IgD-negative memory B cell (primary cell): Measurements from ENCODE around the gene COX15. TPM values are rescaled to one million over a fixed set of nuclear protein-coding genes. Genes with fewer than 3 reads are reported as not detected.

Experiments
- H3K27ac Mint-ChIP-seq, 3 donors: one replicate each; pipeline ENCODE4 v1.8.0; 2020 to 2022; ENCODE audit warnings: mild to moderate bottlenecking in 3 of 3, mixed read lengths in 3 of 3, moderate library complexity in 1 of 3
- H3K27me3 Mint-ChIP-seq: one replicate; pipeline ENCODE4 v1.8.0; 2021; ENCODE audit warnings: mixed read lengths
- H3K36me3 Mint-ChIP-seq: one replicate; pipeline ENCODE4 v1.8.0; 2020; ENCODE audit warnings: mild to moderate bottlenecking, mixed read lengths
- H3K4me1 Mint-ChIP-seq, 3 donors: one replicate each; pipeline ENCODE4 v1.8.0; 2020 to 2022; ENCODE audit warnings: mixed read lengths in 3 of 3, mild to moderate bottlenecking in 1 of 3
- H3K4me3 Mint-ChIP-seq, 4 donors: one replicate each; pipeline ENCODE4 v1.8.0; 2020 to 2022; ENCODE audit warnings: mild to moderate bottlenecking in 4 of 4, mixed read lengths in 4 of 4, moderate library complexity in 3 of 4
- H3K9me3 Mint-ChIP-seq, 3 donors: one replicate each; pipeline ENCODE4 v1.8.0; 2020 to 2021; ENCODE audit warnings: mixed read lengths in 3 of 3, mild to moderate bottlenecking in 1 of 3
- polyA plus RNA-seq: library from polyadenylated mRNA; unstranded; fragments of 300-500 nt; fragmentation: Illumina TruSeq; gene quantifications from one replicate; pipeline ENCODE4 v1.2.3, GENCODE V29; 2021

COX15 gene
- 41.7 TPM for polyA plus RNA-seq

GRCh38 chr10:99732033-99732842, at the start of gene COX15, which contains the start of gene CUTC:
COX15 (minus strand) TSS chr10:99732127; CDS start chr10:99732049, 78 bp downstream.
CUTC (plus strand) TSS chr10:99732234; CDS start chr10:99732349, 115 bp downstream.
- H3K36me3 Mint-ChIP-seq: peaks cover 5% of the 10 kb centered on the region
- peaks cover 12 to 28% (median 28%) of the 10 kb centered on the region in 3 donors for H3K4me1 Mint-ChIP-seq
- no peaks in the 10 kb centered on the region for H3K9me3 Mint-ChIP-seq
- no peaks in the 10 kb centered on the region for H3K27me3 Mint-ChIP-seq
- peak within 1 kb of the TSS; percentile 99 to 100 (median 100) for H3K4me3 Mint-ChIP-seq
- peak within 1 kb of the TSS; percentile 97 to 99 (median 97) for H3K27ac Mint-ChIP-seq

GRCh38 chr10:99779335-99779734, 47.4 kb upstream of the COX15 start:
- no peak overlapping the region for H3K27ac Mint-ChIP-seq
- no peak overlapping the region for H3K4me3 Mint-ChIP-seq
- H3K4me1 Mint-ChIP-seq: peaks cover 19 to 25% (median 22%) of the 10 kb centered on the region in 3 donors
- H3K27me3 Mint-ChIP-seq: peaks cover 2% of the 10 kb centered on the region
- H3K36me3 Mint-ChIP-seq: peaks cover 2% of the 10 kb centered on the region
- peaks cover 0 to 3% (median 0%) of the 10 kb centered on the region in 3 donors for H3K9me3 Mint-ChIP-seq

- H3K4me1 Mint-ChIP-seq: peaks cover 19 to 25% (median 22%) of the 10 kb centered on the region in 3 donors
- H3K36me3 Mint-ChIP-seq: peaks cover 2% of the 10 kb centered on the region
- H3K9me3 Mint-ChIP-seq: peaks cover 0 to 3% (median 0%) of the 10 kb centered on the region in 3 donors
- H3K27me3 Mint-ChIP-seq: peaks cover 2% of the 10 kb centered on the region
- peak overlapping the region in 2 of 3 donors; percentile 76 to 80 for H3K27ac Mint-ChIP-seq
- H3K4me3 Mint-ChIP-seq: peak overlapping the region; percentile 11 to 88 (median 45)
Observed at GRCh38 chr10:99777918-99778714, 46.2 kb upstream of the COX15 start.

- H3K4me3 Mint-ChIP-seq: peak overlapping the region in 1 of 4 donors; percentile 2
- peaks cover 2% of the 10 kb centered on the region for H3K36me3 Mint-ChIP-seq
- H3K27me3 Mint-ChIP-seq: peaks cover 2% of the 10 kb centered on the region
- H3K27ac Mint-ChIP-seq: no peak overlapping the region
- peaks cover 0 to 3% (median 0%) of the 10 kb centered on the region in 3 donors for H3K9me3 Mint-ChIP-seq
- H3K4me1 Mint-ChIP-seq: peaks cover 19 to 25% (median 22%) of the 10 kb centered on the region in 3 donors
Observed at GRCh38 chr10:99775850-99776249, 43.9 kb upstream of the COX15 start.

- no peak overlapping the region for H3K4me3 Mint-ChIP-seq
- peaks cover 1% of the 10 kb centered on the region for H3K36me3 Mint-ChIP-seq
- no peaks in the 10 kb centered on the region for H3K27me3 Mint-ChIP-seq
- peaks cover 0 to 3% (median 0%) of the 10 kb centered on the region in 3 donors for H3K4me1 Mint-ChIP-seq
- H3K27ac Mint-ChIP-seq: no peak overlapping the region
- H3K9me3 Mint-ChIP-seq: peaks cover 0 to 2% (median 1%) of the 10 kb centered on the region in 3 donors
Observed at GRCh38 chr10:99770408-99771045, 38.6 kb upstream of the COX15 start.

- H3K4me1 Mint-ChIP-seq: peaks cover 0 to 3% (median 0%) of the 10 kb centered on the region in 3 donors
Observed at GRCh38 chr10:99769706-99770105, 37.8 kb upstream of the COX15 start.

GRCh38 chr10:99768556-99768955, 36.6 kb upstream of the COX15 start:
- H3K4me3 Mint-ChIP-seq: no peak overlapping the region
- H3K9me3 Mint-ChIP-seq: peaks cover 0 to 5% (median 1%) of the 10 kb centered on the region in 3 donors
- H3K27me3 Mint-ChIP-seq: no peaks in the 10 kb centered on the region
- H3K27ac Mint-ChIP-seq: no peak overlapping the region
- peaks cover 0 to 3% (median 0%) of the 10 kb centered on the region in 3 donors for H3K4me1 Mint-ChIP-seq
- peaks cover 1% of the 10 kb centered on the region for H3K36me3 Mint-ChIP-seq

More at GRCh38 chr10:99769706-99770105, 37.8 kb upstream of the COX15 start:
- Mint-ChIP-seq H3K4me3 (no peak overlapping the region), H3K9me3 (peaks cover 0 to 2% (median 1%) of the 10 kb centered on the region in 3 donors), H3K27me3 (no peaks in the 10 kb centered on the region), H3K27ac (no peak overlapping the region), H3K36me3 (peaks cover 1% of the 10 kb centered on the region)

- Mint-ChIP-seq H3K9me3 (peaks cover 2 to 6% (median 2%) of the 10 kb centered on the region in 3 donors), H3K36me3 (peaks cover 3% of the 10 kb centered on the region), H3K4me1 (peaks cover 0 to 3% (median 0%) of the 10 kb centered on the region in 3 donors), H3K27me3 (no peaks in the 10 kb centered on the region), H3K27ac (peak overlapping the region in 1 of 3 donors; percentile 53), H3K4me3 (no peak overlapping the region)
Observed at GRCh38 chr10:99767901-99768300, 36.0 kb upstream of the COX15 start.

GRCh38 chr10:99766302-99766681, 34.4 kb upstream of the COX15 start:
- H3K27me3 Mint-ChIP-seq: no peaks in the 10 kb centered on the region
- peaks cover 0 to 6% (median 0%) of the 10 kb centered on the region in 3 donors for H3K4me1 Mint-ChIP-seq
- peaks cover 8% of the 10 kb centered on the region for H3K36me3 Mint-ChIP-seq
- H3K9me3 Mint-ChIP-seq: peaks cover 2 to 6% (median 2%) of the 10 kb centered on the region in 3 donors
- H3K4me3 Mint-ChIP-seq: no peak overlapping the region
- H3K27ac Mint-ChIP-seq: no peak overlapping the region

GRCh38 chr10:99765672-99766301, 33.9 kb upstream of the COX15 start:
- Mint-ChIP-seq H3K9me3 (peaks cover 2 to 6% (median 2%) of the 10 kb centered on the region in 3 donors), H3K4me3 (no peak overlapping the region), H3K27ac (no peak overlapping the region), H3K4me1 (peaks cover 0 to 6% (median 0%) of the 10 kb centered on the region in 3 donors), H3K36me3 (peaks cover 13% of the 10 kb centered on the region), H3K27me3 (no peaks in the 10 kb centered on the region)

- H3K9me3 Mint-ChIP-seq: peaks cover 2 to 4% (median 4%) of the 10 kb centered on the region in 3 donors
- H3K36me3 Mint-ChIP-seq: peaks cover 26% of the 10 kb centered on the region
- peaks cover 0 to 6% (median 0%) of the 10 kb centered on the region in 3 donors for H3K4me1 Mint-ChIP-seq
Observed at GRCh38 chr10:99761365-99761764, 29.4 kb upstream of the COX15 start.

GRCh38 chr10:99760321-99760720, 28.4 kb upstream of the COX15 start:
- Mint-ChIP-seq H3K4me3 (no peak overlapping the region), H3K4me1 (peaks cover 0 to 6% (median 0%) of the 10 kb centered on the region in 3 donors), H3K9me3 (peaks cover 2 to 4% (median 4%) of the 10 kb centered on the region in 3 donors), H3K27ac (no peak overlapping the region), H3K36me3 (peaks cover 26% of the 10 kb centered on the region), H3K27me3 (no peaks in the 10 kb centered on the region)

More at GRCh38 chr10:99761365-99761764, 29.4 kb upstream of the COX15 start:
- Mint-ChIP-seq H3K27ac (no peak overlapping the region), H3K27me3 (no peaks in the 10 kb centered on the region), H3K4me3 (no peak overlapping the region)

GRCh38 chr10:99758211-99758891, 26.4 kb upstream of the COX15 start:
- no peak overlapping the region for H3K27ac Mint-ChIP-seq
- H3K4me1 Mint-ChIP-seq: peaks cover 0 to 6% (median 0%) of the 10 kb centered on the region in 3 donors
- H3K9me3 Mint-ChIP-seq: peaks cover under 1 to 3% (median under 1%) of the 10 kb centered on the region in 3 donors
- no peak overlapping the region for H3K4me3 Mint-ChIP-seq
- peaks cover 25% of the 10 kb centered on the region for H3K36me3 Mint-ChIP-seq
- no peaks in the 10 kb centered on the region for H3K27me3 Mint-ChIP-seq
